ENCODE measurements around the gene EFCAB6. TPM values are rescaled to one million over a fixed set of nuclear protein-coding genes. Genes with fewer than 3 reads are reported as not detected.

EFCAB6 gene
- total RNA-seq, 6 experiments from 2014 or later, result 0.29 to 1.5 (median 0.93) TPM

DNA sequence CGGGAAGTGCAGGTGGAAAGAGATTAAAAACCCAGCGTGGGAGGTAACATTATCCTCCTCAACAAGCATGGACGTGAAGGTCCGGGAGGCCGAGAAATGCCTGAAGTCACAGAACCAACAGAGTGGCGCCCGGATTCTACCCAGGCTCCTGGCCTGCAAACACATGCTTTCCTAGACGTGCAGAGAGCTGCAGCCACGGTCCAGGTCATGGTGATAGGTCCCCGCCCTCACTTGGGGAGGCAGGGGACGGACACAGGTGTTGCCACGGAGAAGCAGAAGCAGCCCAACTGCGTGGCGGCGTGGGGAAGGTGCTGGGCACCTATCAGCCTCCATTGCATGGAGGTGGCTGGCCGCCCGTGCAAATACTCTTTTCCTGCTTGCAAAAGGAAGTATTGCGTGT, 251.5 kb downstream of the EFCAB6 start:
- no peak for ATAC-seq
- Histone ChIP-seq H3K27ac (no peak overlapping the region), H3K9me3 (peaks cover 0 to 6% (median 0%) of the 10 kb centered on the region in 4 donors), H3K4me1 (no peaks in the 10 kb centered on the region), H3K27me3 (no peaks in the 10 kb centered on the region), H3K4me3 (no peak overlapping the region), H3K36me3 (no peaks in the 10 kb centered on the region)
- WGBS (ENCODE audit: insufficient coverage, low coverage, low lambda C conversion rate, missing lambda C conversion rate), result no CpG with 5 or more reads among the region's 18 CpGs
- TF ChIP-seq, protein P1, sequence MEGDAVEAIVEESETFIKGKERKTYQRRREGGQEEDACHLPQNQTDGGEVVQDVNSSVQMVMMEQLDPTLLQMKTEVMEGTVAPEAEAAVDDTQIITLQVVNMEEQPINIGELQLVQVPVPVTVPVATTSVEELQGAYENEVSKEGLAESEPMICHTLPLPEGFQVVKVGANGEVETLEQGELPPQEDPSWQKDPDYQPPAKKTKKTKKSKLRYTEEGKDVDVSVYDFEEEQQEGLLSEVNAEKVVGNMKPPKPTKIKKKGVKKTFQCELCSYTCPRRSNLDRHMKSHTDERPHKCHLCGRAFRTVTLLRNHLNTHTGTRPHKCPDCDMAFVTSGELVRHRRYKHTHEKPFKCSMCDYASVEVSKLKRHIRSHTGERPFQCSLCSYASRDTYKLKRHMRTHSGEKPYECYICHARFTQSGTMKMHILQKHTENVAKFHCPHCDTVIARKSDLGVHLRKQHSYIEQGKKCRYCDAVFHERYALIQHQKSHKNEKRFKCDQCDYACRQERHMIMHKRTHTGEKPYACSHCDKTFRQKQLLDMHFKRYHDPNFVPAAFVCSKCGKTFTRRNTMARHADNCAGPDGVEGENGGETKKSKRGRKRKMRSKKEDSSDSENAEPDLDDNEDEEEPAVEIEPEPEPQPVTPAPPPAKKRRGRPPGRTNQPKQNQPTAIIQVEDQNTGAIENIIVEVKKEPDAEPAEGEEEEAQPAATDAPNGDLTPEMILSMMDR (IDR thresholded peaks at IDR 0.05), result no peak
- no peak for TF ChIP-seq POLR2A (IDR thresholded peaks at IDR 0.05)
- DNase-seq, result no peak
- intact Hi-C loops (cut with DNase I), result no loop called here

DNA sequence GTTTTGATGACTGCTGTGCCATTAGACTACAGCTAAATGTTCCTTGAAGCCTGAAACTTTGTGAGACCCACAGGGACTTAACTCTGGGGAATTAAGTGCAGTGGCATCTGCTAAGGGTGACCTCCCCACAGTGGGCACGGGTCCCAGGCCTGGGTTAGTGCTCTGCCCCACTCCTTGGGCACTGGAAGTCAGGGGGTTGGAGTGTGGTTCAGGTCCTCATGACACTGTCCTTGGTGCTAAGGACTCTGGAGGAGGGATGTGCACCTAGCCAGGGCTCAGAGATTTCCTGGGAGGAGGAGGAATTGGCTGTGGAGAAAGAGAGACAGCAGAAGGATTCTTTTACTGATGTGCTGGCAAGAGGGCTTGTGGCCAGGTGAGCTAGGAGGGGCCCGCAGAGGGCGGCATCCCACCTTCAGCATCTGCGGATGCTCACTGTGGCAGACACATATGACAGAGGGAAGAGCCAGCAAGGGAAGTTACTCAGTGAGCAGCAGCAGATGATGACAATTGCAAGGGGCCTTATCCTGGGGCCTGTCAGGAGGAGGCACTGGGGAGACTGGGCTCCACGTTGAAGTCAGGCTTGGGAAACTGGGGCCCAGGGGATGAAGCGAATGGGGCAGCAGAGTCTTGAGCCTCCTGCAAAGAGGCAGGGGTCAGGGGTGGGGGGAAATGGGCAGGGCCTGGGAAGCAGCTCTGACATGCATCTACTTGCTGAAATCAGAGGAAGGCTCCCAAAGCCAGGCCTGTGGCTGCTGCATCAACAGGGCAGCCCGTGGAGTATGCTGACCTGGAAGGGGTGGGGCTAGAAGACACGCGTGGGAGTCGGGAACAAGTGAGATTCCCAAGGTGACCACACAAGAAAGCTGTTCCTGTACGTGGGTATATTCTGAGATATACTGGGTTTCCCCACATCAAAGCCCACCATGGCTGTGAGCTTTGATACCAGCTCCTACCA, 256.3 kb downstream of the EFCAB6 start:
- Histone ChIP-seq H3K27ac (no peak overlapping the region), H3K4me3 (no peak overlapping the region), H3K36me3 (no peaks in the 10 kb centered on the region), H3K9me3 (peaks cover 0 to 6% (median 0%) of the 10 kb centered on the region in 4 donors), H3K4me1 (no peaks in the 10 kb centered on the region), H3K27me3 (no peaks in the 10 kb centered on the region)
- TF ChIP-seq, protein P1 (IDR thresholded peaks at IDR 0.05), result no peak
- TF ChIP-seq POLR2A (IDR thresholded peaks at IDR 0.05), result no peak
- no peak for ATAC-seq
- 37% methylated on average over 5 of the region's 11 CpGs for WGBS (ENCODE audit: insufficient coverage, low coverage, low lambda C conversion rate, missing lambda C conversion rate)
- no peak for DNase-seq
- intact Hi-C loops (cut with DNase I), result no loop called here

- TF ChIP-seq, protein P1 (IDR thresholded peaks at IDR 0.05), result no peak
- no peak for TF ChIP-seq POLR2A (IDR thresholded peaks at IDR 0.05)
- Histone ChIP-seq H3K27me3 (no peaks in the 10 kb centered on the region), H3K9me3 (peaks cover 0 to 6% (median 0%) of the 10 kb centered on the region in 4 donors), H3K4me3 (no peak overlapping the region), H3K36me3 (no peaks in the 10 kb centered on the region), H3K27ac (no peak overlapping the region), H3K4me1 (no peaks in the 10 kb centered on the region)
- ATAC-seq (no peak), DNase-seq (no peak)
- intact Hi-C loops (cut with DNase I), result no loop called here
- 91% methylated on average over 10 of the region's 17 CpGs for WGBS (ENCODE audit: insufficient coverage, low coverage, low lambda C conversion rate, missing lambda C conversion rate)
Measured at GRCh38 chr22:43554694-43555365, 257.3 kb downstream of the EFCAB6 start.

DNA sequence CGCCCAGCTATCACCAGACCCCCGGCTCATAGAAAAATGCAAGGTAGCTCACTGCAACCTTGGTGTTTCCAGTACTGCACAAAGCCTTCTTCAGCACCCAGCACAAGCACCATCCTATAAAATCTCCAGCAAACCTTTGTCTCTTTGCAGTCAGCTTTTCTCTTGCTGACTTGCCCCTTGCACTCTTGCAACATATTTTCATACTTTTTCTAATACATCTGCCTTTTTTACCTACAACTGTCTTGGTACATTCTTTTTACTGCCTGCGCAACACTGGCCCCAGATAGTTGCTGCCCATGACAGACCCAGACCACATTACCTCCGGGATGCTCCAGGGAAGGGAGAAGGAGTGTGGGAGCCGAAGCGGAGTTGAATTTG, 257.9 kb downstream of the EFCAB6 start:
- H3K4me3 ChIP-seq, result no peak overlapping the region
- DNase-seq (no peak), ATAC-seq (no peak)
- H3K36me3 ChIP-seq, result no peaks in the 10 kb centered on the region
- no peak for TF ChIP-seq POLR2A (IDR thresholded peaks at IDR 0.05)
- TF ChIP-seq, protein P1 (IDR thresholded peaks at IDR 0.05), result no peak
- no peaks in the 10 kb centered on the region for H3K4me1 ChIP-seq
- 71% methylated on average over 6 of the region's 6 CpGs for WGBS (ENCODE audit: insufficient coverage, low coverage, low lambda C conversion rate, missing lambda C conversion rate)
- intact Hi-C loops (cut with DNase I), result no loop called here
- no peaks in the 10 kb centered on the region for H3K27me3 ChIP-seq
- no peak overlapping the region for H3K27ac ChIP-seq
- peaks cover 0 to 6% (median 0%) of the 10 kb centered on the region in 4 donors for H3K9me3 ChIP-seq

Measured in right lobe of liver (tissue), 6 donors.